Tongue (tissue), 2 donors: ENCODE data around the gene TSSK1B. TPM values are rescaled to one million over a fixed set of nuclear protein-coding genes. Genes with fewer than 3 reads are reported as not detected.
"Not testable (repeated sequence)": the region's sequence is repeated elsewhere in the genome, so short reads cannot be mapped to it uniquely, and the experiment has no call there.

Source experiments
- DNase-seq: peaks from one replicate; pipeline ENCODE4 v3.0.0-alpha.2; 2015
- total RNA-seq: library from RNA; depleted of rRNA; stranded (reverse); fragments of >200 nt; gene quantifications from one replicate; pipeline ENCODE4 v1.2.3, GENCODE V29; 2014

Gene TSSK1B
- total RNA-seq: not detected

GRCh38 chr5:113434889-113435288 is at the start of gene TSSK1B:
Gene TSSK1B, minus strand, starts transcription at chr5:113434989. Its CDS starts 150 bp downstream, at chr5:113434839.
- DNase-seq: no peak

DNA sequence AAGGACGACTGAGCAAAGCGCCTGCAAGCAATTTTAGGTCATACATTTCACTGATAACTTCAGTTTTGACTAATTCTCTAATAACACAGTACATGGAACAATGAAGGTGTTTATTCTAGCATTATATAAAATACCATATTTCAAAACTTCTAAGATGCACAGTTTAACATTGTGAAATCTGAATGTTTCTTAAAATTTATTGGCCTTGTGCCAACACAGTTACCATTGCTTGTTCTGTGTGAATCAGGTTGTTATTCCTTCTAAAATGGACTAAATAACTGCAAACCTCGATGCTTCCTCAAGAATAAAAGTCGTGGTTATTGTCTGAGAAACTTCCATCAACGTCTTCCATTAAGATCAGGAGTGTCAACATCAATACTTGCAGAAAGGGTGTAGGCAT is 45.5 kb upstream of the TSSK1B start:
- no peak for DNase-seq

DNA sequence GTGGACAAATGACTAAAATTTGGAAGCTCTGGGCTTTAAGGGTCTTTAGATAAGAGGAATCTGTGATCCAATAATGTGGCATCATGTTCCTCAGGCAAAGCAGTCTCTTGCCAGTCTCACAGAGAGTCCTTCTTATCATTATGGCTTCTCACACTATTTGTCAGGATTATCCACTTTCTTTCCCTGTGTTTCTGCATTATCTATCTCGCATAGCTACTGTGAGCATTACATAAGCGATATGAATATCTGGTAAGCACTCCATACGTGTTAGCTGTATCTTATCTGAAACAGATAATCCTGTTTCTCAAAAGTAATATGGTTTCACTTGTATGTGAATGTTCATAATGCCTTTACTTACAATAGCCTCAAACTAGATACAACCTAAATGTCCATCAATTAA is 43.9 kb upstream of the TSSK1B start:
- DNase-seq: no peak

DNA sequence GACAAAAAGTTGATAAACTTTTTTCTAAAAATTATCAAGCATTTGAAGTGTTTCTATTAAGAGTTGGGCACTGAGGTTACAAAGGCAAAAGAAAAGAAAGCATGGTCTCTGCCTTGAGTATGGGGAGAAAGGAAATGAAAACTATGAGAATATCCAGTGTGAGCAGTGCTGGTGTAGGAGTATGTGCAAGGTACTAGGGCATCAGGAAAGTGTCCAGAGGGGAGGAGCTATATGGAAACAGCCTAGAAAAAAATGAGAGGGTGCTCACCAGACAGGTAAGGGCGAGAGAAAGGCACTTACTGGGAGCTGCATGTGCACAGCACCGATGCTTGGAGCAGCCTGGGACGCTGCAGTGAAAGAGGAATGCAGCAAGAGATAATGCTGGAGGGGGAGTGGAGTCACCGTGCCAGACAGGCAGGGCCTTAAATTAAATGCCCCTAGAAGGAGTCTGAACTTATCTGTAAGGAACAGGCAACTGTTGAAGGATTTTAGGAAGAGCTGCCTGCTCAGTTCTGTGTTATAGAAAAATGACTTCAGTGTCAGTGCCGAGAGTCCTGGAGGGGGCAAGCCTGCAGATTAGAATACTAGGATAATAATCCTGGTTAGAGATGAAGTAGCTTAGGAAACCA is 39.4 kb upstream of the TSSK1B start:
- DNase-seq: no peak

- DNase-seq: no peak
Observed at GRCh38 chr5:113463032-113463431, 28.2 kb upstream of the TSSK1B start.

DNA sequence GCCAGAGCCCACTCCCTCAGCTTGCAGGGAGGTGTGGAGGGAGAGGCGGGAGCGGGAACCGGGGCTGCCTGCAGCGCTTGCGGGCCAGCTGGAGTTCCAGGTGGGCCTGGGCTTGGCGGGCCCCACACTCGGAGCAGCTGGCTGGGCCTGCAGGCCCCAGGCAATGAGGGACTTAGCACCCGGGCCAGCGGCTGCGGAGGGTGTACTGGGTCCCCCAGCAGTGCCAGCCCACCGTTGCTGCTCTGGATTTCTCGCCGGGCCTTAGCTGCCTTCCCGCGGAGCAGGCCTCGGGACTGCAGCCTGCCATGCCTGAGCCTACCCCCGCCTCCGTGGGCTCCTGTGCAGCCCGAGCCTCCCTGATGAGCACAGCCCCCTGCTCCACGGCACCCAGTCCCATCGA is 22.3 kb upstream of the TSSK1B start:
- not testable (repeated sequence) for DNase-seq

GRCh38 chr5:113452941-113453340 is 18.2 kb upstream of the TSSK1B start:
- no peak for DNase-seq

- DNase-seq: no peak
Observed at GRCh38 chr5:113451797-113452196, 17.0 kb upstream of the TSSK1B start.

GRCh38 chr5:113450929-113451328 is 16.1 kb upstream of the TSSK1B start:
- DNase-seq: no peak

GRCh38 chr5:113450462-113450861 is 15.7 kb upstream of the TSSK1B start:
- DNase-seq: peak; percentile 52

GRCh38 chr5:113448252-113448651 is 13.5 kb upstream of the TSSK1B start:
- peak; percentile 28 for DNase-seq

DNA sequence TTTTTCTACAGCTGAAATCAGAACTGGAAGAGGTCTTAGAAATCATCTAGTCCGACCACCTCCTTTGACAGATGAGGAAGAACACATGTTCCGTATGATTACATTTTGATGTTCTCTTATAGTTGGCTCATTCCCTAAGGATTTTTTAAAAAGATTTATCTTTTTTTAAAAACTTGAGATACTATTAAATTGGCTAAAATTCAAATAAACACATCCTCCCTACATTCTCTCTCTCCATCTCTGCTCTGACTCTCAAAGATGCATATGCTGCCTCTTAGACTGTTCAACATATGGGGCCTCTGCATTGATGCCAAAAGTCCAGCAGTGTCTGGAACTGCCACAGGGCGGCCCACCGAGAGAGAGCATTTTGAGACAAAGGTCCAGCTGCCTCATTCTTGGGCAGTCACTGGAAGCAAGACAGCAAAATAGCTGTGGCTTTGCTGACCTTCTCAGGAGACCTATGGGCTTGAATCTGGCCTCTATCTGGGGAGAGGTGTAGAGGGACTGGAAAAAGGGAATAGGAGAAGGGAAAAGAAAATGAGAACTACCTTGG is 12.8 kb upstream of the TSSK1B start:
- DNase-seq: peak; percentile 46

DNA sequence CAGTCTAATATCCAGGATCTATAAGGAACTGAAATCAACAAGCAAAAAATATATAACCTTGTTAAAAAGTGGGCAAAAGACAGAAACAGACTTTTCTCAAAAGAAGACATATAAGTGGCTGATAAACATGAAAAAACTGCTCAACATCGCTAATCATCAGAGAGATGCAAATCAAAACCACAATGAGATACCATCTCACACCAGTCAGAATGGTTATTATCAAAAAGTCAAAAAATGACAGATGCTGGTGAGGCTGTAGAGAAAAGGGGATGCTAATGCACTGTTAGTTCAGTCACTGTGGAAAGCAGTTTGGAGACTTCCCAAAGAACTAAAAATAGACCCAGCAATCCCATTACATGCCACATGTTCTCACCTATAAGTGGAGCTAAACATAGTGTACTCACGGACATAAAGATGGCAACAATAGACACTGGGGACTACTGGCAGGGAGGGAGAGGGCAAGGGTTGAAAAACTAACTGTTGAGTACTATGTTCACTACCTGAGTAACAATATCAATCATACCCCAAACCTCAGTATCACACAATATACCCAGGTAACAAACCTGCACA is 11.7 kb upstream of the TSSK1B start:
- no peak for DNase-seq

DNA sequence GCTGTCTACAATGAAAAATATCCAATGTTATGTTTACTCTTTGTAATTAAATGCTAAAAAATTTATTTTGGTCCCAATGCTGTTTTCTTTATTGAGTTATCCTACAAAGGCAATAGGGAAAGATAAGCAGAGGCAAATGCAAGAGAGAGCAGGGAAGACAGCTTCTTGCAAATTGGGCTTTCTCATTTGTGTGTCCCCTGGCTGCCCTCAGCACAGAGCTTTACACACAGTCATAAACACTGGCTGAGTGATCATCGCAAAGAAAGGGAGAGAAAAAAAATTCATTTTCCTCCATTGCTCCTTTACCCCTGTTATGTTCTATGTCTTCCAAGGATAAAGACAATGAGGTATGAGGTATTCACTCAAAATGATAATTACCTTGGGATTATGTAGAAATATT is 2.3 kb upstream of the TSSK1B start:
- DNase-seq: peak; percentile 44

DNA sequence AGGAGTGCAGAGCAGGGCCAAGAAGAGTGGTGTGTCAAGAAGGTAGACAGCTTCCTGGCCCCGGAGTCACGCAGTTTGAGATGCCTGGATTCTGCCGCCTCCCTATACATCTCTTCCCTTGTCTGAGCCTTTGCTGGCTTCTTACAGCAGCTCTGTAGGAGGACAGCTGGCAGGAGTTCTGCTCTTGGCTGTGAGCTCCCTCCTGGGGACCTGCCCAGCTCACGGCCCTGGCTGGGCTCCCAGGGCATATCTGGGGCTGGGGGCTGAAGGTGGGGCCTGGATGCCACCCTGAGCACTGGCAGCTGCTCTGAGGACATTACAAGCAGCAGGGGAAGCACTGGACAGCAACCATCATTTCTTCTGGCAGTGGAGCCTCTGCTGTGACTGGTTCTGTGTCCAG is 786 bp upstream of the TSSK1B start:
- DNase-seq: peak; percentile 62

DNA sequence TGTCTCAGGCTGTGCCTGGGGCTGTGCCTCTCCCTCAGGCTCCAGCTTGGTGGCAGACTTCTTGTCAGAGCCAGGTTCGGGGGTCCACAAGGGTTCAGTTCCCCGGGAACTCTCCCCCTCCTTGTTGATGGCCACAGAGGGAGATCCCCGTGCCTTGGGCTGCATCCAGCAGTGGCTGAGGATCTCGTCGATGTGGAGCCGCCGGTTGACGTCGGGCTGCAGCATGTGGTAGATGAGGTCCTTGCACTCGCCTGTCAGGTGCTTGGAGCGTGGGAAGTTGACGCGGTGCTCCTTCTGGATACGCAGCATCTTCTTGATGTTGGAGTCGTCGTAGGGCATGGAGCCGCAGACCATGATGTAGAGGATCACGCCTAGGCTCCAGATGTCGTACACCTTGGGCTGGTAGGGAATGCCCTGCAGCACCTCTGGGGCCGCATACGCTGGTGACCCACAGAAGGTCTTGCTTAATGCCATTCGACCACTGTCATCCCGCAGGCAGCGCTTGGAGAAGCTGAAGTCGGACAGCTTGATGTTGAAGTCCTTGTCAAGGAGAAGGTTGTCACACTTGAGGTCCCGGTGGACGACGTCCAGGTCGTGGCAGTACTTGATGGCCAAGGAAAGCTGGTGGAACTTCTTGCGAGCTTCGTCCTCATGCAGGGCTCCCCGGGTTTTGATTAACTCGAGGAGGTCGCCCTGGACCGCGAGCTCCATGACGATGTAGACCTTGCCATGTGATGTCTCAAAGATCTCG is 752 bp downstream of the TSSK1B start:
- no peak for DNase-seq

DNA sequence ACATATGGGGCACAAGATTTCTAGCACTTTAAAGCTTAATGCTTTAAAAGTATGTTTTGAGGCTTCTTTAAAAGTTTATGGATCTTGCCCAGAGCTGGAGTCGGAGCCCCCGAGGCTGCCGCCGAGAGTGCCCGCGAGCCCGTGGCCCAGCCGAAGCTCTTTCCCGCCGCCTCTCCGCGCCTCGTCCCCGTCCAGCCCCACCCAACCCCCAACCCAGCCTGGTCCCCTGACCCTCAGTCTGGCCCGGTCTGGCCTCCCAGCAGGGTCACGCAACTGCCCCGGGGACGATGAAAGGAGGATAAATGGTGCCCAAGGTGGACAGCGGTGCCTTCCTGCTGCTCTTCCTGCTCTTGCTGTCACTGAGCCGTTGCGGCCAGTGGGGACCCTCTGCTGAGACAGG is 1.7 kb downstream of the TSSK1B start:
- no peak for DNase-seq

DNA sequence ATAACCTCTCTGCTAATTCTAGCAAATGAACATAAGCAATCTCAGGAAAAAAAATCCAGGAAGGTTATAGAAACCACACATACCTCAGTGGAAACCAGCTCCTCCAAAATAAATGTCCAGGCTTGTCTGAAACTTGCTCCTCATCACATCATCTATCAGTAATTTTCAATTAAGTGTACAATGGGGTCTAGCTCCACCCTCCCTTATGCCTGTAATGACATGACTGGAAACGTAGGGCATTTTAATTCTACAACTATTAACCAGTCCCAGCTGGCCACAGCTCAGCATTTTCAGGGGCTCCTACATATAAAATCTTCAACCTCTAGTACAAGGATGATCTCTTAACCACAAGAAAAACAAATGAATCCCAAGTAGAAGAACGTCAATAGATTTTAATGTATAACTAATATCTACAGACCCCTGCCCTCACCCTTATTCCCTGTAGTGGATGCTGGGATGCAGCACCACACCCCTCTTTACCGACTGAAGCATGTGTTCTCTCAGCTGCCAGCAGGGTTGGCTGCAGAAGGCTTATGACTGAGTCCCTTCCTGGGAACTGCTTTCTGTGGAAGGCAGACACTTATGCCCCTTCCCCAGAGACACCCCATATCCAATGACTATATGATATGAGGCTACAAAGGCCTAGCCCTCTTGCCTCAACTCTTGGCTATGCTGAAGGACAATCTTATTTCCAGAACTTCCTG is 6.8 kb downstream of the TSSK1B start:
- DNase-seq: peak; percentile 25

DNA sequence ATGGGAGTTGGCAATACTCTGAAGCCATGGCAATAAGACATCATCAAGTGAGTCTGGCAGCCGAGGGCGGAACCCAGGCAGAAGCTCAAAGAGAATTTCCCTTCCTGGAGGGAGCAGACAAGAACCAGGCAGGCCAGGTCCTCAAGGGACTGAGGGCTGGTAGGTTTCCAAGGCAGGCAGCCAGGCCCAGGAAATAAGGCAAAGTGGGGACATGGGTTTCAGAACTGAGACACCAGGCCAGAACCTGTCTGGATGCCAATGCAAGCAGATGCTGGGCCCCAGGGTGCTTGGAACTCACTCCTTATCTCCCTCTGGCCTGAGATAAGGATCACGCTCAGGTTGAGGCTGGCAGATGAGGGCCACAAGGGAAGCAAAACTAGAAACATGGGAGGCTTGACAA is 8.9 kb downstream of the TSSK1B start:
- no peak for DNase-seq

GRCh38 chr5:113421693-113422092 is 13.1 kb downstream of the TSSK1B start:
- DNase-seq: no peak

- no peak for DNase-seq
Observed at GRCh38 chr5:113405530-113405929, 29.3 kb downstream of the TSSK1B start.

GRCh38 chr5:113404269-113404668 is 30.5 kb downstream of the TSSK1B start:
- no peak for DNase-seq

DNA sequence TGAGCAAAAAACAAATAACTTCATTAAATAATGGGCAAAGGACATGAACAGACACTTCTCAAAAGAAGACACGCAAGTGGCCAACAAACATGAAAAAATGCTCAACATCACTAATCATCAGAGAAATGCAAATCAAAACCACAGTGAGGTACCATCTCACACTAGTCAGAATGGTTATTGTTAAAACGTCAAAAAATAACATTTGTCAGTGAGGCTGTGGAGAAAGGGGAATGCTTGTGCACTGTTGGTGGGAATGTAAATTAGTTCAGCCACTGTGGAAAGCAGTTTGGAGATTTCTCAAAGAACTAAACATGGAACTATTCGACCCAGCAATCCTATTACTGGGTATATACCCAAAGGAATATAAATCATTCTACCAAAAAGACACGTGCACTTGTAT is 36.8 kb downstream of the TSSK1B start:
- not testable (repeated sequence) for DNase-seq
